PFSK-1 (cell line): Measurements from ENCODE around the gene ADORA3.

Experiments
- FOXP2 ChIP-seq: optimal IDR thresholded peaks from 2 replicates; pipeline ENCODE3; 2011; ENCODE audit warnings: borderline replicate concordance, control low read depth, inconsistent platforms; ENCODE audit not compliant: insufficient read depth; ENCODE audit errors: extremely low read length, extremely low read depth
- POLR2AphosphoS5 ChIP-seq: IDR thresholded peaks from 2 replicates; pipeline ENCODE4 v1.6.1; 2012; ENCODE audit warnings: low read depth, mild to moderate bottlenecking, control low read depth, low read length, moderate library complexity
- REST ChIP-seq, 2 experiments: IDR thresholded peaks; 2 replicates each; pipeline versions ENCODE4 v1.6.1 to v1.8.0; 2011 to 2012; ENCODE audit warnings: low read depth in 2 of 2, low read length in 2 of 2, control low read depth in 1 of 2, inconsistent platforms in 1 of 2, mild to moderate bottlenecking in 1 of 2, moderate library complexity in 1 of 2; ENCODE audit not compliant: insufficient read depth in 1 of 2
- SIN3A ChIP-seq: IDR thresholded peaks from 2 replicates; pipeline ENCODE4 v1.6.1; 2012; ENCODE audit warnings: mild to moderate bottlenecking, low read length, moderate library complexity, borderline replicate concordance; ENCODE audit not compliant: insufficient read depth
- TAF1 ChIP-seq: IDR thresholded peaks from 2 replicates; pipeline ENCODE4 v1.6.1; 2012; ENCODE audit warnings: low read length, control low read depth, borderline replicate concordance; ENCODE audit not compliant: insufficient read depth

ADORA3 gene

GRCh38 chr1:111507411-111508201 is 4.2 kb upstream of the ADORA3 start:
- TF ChIP-seq FOXP2 (no peak), SIN3A (no peak), POLR2AphosphoS5 (no peak), REST (IDR thresholded peaks at IDR 0.05; ENCODE audit: insufficient read depth in 1 of 2, low read depth in 2 of 2, low read length in 2 of 2) (no peak), TAF1 (no peak)

- no peak for TF ChIP-seq FOXP2
- TF ChIP-seq TAF1 = no peak
- no peak for TF ChIP-seq SIN3A
- TF ChIP-seq POLR2AphosphoS5 = no peak
- TF ChIP-seq REST (IDR thresholded peaks at IDR 0.05; ENCODE audit: insufficient read depth in 1 of 2, low read depth in 2 of 2, low read length in 2 of 2) = no peak
Measured at GRCh38 chr1:111506561-111506960, 3.1 kb upstream of the ADORA3 start.

GRCh38 chr1:111505641-111506119 is 2.2 kb upstream of the ADORA3 start:
- TF ChIP-seq REST (IDR thresholded peaks at IDR 0.05; ENCODE audit: insufficient read depth in 1 of 2, low read depth in 2 of 2, low read length in 2 of 2) (no peak), FOXP2 (no peak), TAF1 (no peak), POLR2AphosphoS5 (no peak), SIN3A (no peak)

GRCh38 chr1:111504097-111504496 is 664 bp upstream of the ADORA3 start:
- TF ChIP-seq POLR2AphosphoS5 (no peak), SIN3A (no peak), REST (IDR thresholded peaks at IDR 0.05; ENCODE audit: insufficient read depth in 1 of 2, low read depth in 2 of 2, low read length in 2 of 2) (no peak), TAF1 (no peak), FOXP2 (no peak)

GRCh38 chr1:111501645-111502044 is 1.8 kb downstream of the ADORA3 start:
- TF ChIP-seq TAF1 (no peak), FOXP2 (no peak), SIN3A (no peak), POLR2AphosphoS5 (no peak), REST (IDR thresholded peaks at IDR 0.05; ENCODE audit: insufficient read depth in 1 of 2, low read depth in 2 of 2, low read length in 2 of 2) (no peak)
